Measurements from ENCODE around the gene FAM25A. TPM values are rescaled to one million over a fixed set of nuclear protein-coding genes. Genes with fewer than 3 reads are reported as not detected.
"Not testable (repeated sequence)": the region's sequence is repeated elsewhere in the genome, so short reads cannot be mapped to it uniquely, and the experiment has no call there.

FAM25A gene
- total RNA-seq (not detected in 2 replicates), polyA plus RNA-seq (not detected in 2 replicates)

- not testable (repeated sequence) for H3K27me3 ChIP-seq; H3K4me3 ChIP-seq; H3K27ac ChIP-seq; H3K4me1 ChIP-seq (ENCODE audit: low read depth); H3K36me3 ChIP-seq; DNase-seq (ENCODE audit: low read depth in 1 of 2, low spot score in 1 of 2); H3K9me3 ChIP-seq (ENCODE audit: low read depth)
Measured at GRCh38 chr10:87020056-87020455, at the start of gene FAM25A. TSS of gene FAM25A (plus strand) at chr10:87020294. CDS start at chr10:87020325, 31 bp downstream.

DNA sequence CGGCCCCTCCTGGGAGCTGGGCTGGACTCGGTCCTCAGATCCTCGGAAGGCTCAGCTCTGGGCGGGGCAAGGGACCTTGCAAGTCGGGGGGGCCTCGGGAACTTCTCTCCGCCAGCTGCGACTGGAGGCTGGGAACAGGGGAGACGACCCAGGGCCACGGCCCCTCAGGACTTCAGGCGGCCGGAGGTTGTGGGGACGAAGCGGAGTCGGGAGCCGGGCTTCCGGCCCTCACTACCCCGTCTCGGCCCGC is 49.2 kb upstream of the FAM25A start:
- H3K27ac ChIP-seq, result no peak overlapping the region

DNA sequence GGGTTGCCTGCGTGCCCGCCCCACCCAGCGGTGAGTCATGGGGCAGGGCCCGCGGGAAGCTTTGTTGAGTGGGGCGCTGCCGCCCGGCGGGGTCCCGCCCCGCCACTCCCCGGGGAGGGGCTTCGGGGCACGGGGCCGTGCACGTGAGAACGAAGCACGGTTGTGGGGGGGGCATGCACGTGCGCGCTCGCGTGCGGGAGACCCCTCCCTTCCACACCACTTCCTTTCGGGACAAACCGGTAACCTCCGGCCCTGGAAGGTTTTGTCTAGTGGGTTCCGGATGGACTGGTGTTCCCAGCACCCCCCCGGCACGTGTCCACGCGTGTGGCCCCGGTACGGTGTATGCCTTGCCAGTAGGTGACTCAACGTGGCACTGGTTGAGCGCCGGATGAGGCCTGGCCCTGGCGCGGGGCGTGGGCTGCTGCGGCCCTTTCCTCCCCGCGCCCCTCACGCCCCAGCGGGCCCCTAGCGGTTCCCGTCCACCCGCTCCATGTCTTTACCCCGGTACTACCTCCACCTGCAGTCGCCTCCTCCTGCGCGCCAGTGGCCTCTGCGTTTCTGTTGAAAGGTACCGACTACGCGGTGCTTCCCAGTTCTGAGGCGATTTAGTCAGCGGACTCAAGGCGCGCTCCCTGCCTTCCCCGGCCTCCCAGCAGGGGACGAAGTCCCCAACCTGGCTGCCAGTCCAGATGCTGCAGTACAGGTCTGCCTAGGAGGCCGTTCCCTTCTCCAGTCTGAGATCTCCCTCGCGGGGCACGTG is 48.7 kb upstream of the FAM25A start:
- Histone ChIP-seq H3K9me3 (ENCODE audit: low read depth) (no peaks in the 10 kb centered on the region), H3K27ac (peak overlapping the region; percentile 33), H3K27me3 (peaks cover 5% of the 10 kb centered on the region), H3K4me1 (ENCODE audit: low read depth) (peaks cover 13% of the 10 kb centered on the region), H3K4me3 (peak overlapping the region; percentile 22), H3K36me3 (no peaks in the 10 kb centered on the region)
- TF ChIP-seq CTCF (IDR thresholded peaks at IDR 0.05; ENCODE audit: low read depth, low read length), result no peak
- peak; percentile 79 to 90 for DNase-seq (ENCODE audit: low read depth in 1 of 2, low spot score in 1 of 2)

More for the DNA sequence above, 49.2 kb upstream of the FAM25A start:
- H3K36me3 ChIP-seq, result no peaks in the 10 kb centered on the region
- H3K9me3 ChIP-seq (ENCODE audit: low read depth), result no peaks in the 10 kb centered on the region
- TF ChIP-seq CTCF (IDR thresholded peaks at IDR 0.05; ENCODE audit: low read depth, low read length), result no peak
- H3K4me3 ChIP-seq, result peak overlapping the region; percentile 22
- peaks cover 5% of the 10 kb centered on the region for H3K27me3 ChIP-seq
- H3K4me1 ChIP-seq (ENCODE audit: low read depth), result peaks cover 13% of the 10 kb centered on the region
- no peak for DNase-seq (ENCODE audit: low read depth in 1 of 2, low spot score in 1 of 2)

- no peak for DNase-seq (ENCODE audit: low read depth in 1 of 2, low spot score in 1 of 2)
- TF ChIP-seq CTCF (IDR thresholded peaks at IDR 0.05; ENCODE audit: low read depth, low read length), result no peak
- H3K9me3 ChIP-seq (ENCODE audit: low read depth), result no peaks in the 10 kb centered on the region
- no peaks in the 10 kb centered on the region for H3K36me3 ChIP-seq
- H3K27me3 ChIP-seq, result peaks cover 5% of the 10 kb centered on the region
- no peak overlapping the region for H3K27ac ChIP-seq
- no peak overlapping the region for H3K4me3 ChIP-seq
- H3K4me1 ChIP-seq (ENCODE audit: low read depth), result peaks cover 13% of the 10 kb centered on the region
Measured at GRCh38 chr10:86972613-86973380, 47.3 kb upstream of the FAM25A start.

DNA sequence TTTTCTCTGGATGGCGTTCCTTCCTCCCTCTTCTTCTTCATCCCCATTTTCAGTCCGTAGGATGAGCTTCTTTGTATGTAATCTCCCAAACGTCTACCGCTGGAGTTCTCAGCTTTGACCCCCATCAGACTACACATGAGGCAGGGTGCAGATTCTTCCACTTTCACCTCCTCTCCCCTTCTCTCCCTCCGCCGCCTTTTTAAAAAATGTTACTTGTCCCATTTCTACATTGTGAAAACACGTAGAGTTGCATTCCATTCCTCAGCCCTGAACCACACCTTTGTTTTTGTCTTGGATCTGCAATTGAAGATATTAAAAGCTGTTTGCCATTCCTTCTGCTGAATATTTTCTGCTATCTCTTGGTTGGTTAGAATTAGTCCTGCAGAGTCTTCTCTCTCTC is 45.6 kb upstream of the FAM25A start:
- Histone ChIP-seq H3K27ac (no peak overlapping the region), H3K4me1 (ENCODE audit: low read depth) (peaks cover 13% of the 10 kb centered on the region), H3K27me3 (peaks cover 5% of the 10 kb centered on the region), H3K36me3 (no peaks in the 10 kb centered on the region), H3K9me3 (ENCODE audit: low read depth) (no peaks in the 10 kb centered on the region), H3K4me3 (no peak overlapping the region)
- no peak for DNase-seq (ENCODE audit: low read depth in 1 of 2, low spot score in 1 of 2)
- TF ChIP-seq CTCF (IDR thresholded peaks at IDR 0.05; ENCODE audit: low read depth, low read length), result no peak
